Stimulated activated CD4-positive, alpha-beta T cell treated with anti-CD3 and anti-CD28 coated beads, Interleukin-4, amount 100 ng/mL, for 4 hours (primary cell): Measurements from ENCODE around the gene SLC39A2.
"Not testable (repeated sequence)": the region's sequence is repeated elsewhere in the genome, so short reads cannot be mapped to it uniquely, and the experiment has no call there.

Experiments used
- DNase-seq, 2 experiments: peaks; one replicate each; pipeline ENCODE4 v3.0.0-alpha.2; 2020

SLC39A2 gene, protein sequence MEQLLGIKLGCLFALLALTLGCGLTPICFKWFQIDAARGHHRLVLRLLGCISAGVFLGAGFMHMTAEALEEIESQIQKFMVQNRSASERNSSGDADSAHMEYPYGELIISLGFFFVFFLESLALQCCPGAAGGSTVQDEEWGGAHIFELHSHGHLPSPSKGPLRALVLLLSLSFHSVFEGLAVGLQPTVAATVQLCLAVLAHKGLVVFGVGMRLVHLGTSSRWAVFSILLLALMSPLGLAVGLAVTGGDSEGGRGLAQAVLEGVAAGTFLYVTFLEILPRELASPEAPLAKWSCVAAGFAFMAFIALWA

DNA sequence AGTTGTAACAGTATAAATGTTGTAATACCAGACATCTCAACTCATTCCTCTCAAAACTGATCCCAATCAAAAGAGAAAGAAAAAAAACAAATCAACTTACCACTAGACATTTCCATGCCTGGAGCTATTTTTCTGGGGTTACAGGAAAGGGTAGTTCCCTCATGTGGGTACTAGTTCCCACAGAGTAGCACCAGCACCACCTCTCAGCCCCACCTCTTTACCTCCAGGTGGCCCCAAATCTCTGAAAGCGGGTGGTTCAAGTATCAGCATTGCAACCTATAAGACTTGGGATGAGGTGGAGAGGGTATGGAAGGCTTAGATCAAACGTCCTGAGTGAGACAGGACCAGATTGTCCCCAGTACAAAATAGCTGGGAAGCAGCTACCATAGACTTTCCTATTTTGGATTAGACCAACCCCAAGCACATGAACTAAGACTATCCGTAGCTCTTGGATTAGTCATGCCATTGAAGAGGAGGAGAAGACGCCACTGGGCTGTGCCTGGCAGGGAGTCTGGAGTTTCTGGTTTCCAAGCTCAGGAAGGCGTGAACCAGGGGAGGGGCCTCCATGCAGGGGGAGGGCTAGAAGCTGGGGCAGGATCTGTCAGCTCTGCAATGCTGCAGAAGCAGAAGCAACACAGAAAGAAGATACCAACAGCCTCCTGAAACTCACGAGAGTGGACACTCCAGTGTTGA lies at the start of gene SLC39A2:
Gene SLC39A2, plus strand, starts transcription at position 620 of the 693 bp plus-strand sequence. CDS start 154 bp downstream, outside the sequence.
- no peak for DNase-seq

DNA sequence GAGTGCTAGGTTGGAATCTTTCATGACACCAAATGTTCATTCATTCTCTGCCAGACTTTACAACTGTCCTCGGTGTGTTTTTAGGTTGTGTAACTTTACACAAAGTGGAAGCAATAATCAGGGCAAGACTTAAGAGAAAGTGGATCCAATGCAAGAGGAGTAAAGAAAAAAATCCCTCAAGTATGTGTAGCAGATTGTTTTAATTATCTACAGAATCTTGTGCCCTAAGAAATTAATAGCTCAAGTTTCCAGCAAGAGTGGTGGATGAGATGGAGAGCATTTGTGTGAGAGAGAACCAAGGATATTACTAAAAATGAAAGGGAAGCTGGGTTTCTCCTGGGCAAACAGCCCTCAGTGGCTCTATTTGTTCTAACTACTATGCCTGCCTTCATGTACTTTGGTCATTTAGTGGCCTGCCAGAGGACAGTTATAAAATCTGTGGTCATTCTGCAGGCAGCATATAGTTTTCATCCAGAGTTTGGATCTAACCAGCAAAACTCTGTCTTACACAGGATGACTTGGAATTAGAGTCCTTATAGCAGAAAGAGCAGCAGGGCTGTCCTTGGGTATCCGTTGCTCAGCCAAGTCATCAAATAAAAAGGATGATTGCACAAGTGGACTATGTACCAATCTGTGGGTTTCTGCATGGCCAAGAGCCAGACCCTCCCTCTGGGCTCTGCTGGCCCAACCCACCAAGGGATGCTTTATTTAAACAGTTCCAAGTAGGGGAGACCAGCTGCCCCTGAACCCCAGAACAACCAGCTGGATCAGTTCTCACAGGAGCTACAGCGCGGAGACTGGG lies 44.2 kb upstream of the SLC39A2 start, which contains the start of gene RNASE2:
Gene RNASE2, plus strand, starts transcription at position 752 of the 802 bp plus-strand sequence. CDS start 285 bp downstream, outside the sequence.
- not testable (repeated sequence) for DNase-seq

DNA sequence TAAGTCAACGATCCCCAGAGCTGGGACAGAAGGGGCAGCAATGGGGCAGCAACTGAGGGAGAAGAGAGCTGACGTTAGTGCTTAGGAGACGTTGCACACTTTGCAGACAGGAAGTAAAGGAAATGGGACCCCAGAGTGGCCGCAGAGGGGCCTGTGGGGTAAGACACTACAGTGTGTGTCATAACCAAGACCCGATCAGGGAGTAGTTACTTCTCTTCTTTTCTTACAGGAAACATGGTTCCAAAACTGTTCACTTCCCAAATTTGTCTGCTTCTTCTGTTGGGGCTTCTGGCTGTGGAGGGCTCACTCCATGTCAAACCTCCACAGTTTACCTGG lies 43.6 kb upstream of the SLC39A2 start:
- not testable (repeated sequence) for DNase-seq

DNA sequence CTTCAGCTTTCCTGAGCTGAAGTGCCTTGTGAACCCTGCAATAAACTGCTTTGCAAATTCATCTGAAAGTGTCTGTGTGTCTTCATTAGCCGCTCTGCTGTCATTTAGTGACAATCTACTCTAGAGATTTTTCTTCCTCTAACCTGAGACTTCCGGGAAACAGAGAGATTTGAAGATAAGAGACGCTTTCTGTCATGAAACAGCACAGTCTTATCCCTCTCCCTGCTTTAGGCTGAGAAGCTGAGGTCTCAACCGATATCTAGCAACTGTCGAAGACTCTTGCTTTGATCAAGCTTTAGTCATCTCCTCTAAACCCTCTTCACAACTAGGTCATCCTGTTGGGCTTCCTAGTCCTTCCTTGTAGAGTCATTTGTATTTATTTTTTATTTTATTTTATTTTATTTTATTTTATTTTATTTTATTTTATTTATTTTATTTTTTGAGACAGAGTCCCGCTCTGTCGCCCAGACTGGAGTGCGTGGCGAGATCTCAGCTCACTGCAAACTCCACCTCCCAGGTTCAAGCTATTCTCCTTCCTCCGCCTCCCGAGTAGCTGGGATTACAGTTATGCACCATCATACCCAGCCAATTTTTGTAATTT lies 42.6 kb upstream of the SLC39A2 start:
- no peak for DNase-seq

DNA sequence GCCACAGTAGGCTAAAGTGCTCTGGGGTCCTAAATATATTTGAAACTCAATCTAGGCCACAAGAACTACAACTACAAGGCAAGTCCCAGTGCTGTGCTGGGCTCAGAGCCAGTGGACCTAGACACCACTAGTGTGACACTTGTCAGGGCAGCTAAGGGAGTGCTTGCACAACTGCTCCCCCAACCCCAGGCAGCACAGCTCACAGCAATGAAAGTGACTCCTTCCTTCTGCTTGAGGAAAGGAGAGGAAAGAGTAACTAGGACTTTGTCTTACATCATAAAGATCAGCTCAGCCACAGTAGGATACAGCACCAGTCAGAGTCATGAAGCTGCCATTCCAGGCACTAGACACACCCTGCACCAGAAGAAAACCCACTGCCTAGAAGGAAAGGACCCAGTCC lies 40.1 kb upstream of the SLC39A2 start:
- not testable (repeated sequence) for DNase-seq

DNA sequence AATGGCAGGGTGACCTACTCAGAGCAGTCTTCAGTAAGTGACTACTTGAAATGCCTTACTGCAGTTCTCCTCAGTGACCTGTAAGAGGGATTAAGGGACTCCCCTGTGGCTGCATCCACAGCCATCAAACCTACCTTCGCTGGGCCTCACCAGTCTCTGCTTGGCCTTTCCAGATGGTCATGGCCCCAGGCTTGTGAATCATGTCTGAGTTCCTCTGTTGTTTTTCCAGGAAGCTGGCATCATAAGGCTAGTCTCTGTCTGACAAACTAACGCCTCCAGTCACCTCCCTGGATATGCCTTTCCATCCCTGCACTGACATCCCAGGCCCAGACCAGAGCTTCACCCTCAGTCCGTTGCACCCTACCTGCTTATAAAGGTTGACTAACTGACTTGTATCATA lies 29.8 kb upstream of the SLC39A2 start:
- no peak for DNase-seq

DNA sequence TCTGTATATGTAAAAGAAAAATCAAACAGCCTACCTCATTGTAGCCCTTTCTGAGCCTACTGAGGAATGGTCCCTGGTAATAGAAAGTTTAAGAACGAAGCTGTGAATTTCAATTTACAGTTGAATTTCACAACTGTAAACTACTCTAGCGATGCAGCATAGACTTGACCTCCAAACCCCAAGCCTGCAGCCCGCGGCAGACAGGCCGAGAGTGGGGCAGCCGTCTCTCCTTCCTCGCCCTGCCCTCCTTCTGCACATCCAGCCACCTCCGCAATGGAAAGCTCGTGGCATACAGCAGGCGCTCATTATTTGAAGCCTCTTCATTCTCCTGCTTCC lies 28.5 kb upstream of the SLC39A2 start:
- DNase-seq, result no peak

DNA sequence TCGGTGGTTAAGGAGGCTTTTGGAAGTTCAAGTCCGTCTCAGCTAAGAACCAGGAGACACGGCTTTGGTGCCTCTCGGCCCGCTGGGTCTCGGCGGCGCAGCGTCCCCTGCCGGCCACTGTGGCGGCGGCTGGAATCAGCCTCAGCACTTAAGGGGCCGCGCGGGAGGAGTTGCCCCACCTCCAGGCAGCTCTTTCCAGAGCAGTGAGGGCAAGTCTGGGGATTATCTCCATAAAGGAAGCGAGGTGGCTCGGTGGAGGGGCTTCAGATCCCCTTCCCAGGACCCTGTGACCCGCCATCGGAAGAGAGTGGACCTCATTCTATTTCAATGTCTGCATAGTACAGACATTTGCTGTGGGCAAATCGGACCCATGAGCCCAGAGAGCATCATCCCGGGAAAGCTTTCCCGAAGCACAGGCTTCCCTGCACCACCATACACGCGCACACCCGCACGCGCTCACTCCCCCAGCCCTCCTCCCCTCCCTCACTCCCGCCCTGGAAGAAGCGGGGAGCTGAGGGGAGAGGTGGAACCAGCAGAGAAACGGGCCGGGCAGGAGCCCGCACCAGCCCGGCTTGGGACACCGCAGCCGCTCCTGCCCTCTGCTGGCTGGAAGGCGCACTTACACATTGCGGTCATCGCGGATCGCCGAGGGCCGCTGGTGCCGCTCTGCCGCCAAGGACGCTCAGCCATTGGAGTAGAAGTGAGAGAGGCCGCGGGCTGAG lies 27.9 kb upstream of the SLC39A2 start:
- DNase-seq, result peak; percentile 65 to 78

DNA sequence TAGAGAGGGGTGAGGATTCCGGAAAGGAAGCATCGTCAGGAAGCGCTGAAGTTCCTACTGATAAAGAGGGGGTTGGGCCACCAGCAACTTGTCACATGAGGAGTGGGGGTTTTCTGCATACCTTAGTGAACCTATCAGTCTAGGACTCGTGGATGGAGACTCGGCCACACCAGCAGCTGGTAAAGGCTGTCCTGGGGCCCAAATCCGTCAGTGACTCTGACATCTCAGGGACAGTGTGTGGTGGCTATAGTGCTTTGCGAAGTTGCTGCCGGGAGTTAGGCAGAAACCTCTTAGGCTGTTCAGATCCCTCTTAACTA lies 27.4 kb upstream of the SLC39A2 start:
- no peak for DNase-seq

DNA sequence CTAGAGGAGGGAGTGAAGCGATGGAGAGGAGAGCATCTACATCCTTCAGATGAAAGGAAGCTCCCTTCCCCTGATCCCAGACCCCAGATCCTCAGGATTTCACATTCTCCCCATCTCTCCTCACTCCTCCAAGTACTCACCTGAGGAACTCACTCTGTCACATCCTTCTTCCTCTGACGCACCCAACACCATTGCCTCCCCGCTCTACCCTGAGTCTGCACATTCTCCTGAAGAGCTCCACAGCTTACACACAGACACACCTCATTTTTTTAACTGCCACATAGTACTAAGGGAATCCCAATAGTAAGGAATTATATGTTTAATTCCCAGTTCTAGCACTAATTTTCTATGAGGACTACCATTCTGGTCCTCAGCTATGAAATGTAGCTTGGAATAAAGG lies 25.6 kb upstream of the SLC39A2 start:
- no peak for DNase-seq

DNA sequence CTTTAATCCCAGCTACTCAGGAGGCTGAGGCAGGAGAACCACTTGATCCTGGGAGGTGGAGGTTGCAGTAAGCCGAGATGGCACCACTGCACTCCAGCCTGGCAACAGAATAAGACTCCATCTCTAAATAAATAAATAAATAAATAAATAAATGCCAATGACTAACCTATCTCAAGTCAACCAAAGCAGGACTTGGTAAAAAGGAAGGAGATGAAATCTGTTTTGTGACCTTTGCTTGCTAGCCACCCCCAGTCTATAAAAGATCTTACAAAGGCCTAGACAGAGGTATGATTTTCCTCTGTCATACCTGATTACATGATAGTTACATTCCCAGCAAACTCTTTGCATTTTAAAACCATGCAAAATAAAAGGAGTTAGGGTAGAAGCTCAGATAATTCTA lies 22.8 kb upstream of the SLC39A2 start:
- no peak for DNase-seq

DNA sequence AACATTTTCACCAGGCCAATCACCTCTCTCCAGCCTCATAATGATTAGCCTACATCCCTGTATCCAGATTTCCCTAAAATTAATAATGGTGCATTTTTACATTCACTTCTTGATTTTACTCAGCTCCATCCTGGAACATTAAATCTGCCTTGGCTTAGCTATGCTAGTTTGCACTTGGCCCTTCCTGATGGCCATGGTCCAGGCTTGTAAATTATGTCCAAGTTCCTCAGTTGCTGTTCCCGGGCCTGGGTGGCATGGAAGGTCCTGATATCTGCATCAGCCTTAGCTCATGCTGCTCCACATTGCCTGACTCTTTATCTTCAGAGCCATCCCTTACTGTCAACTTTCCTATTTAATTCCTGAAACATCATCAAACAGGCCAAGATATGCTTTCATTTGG lies 20.4 kb upstream of the SLC39A2 start:
- no peak for DNase-seq

DNA sequence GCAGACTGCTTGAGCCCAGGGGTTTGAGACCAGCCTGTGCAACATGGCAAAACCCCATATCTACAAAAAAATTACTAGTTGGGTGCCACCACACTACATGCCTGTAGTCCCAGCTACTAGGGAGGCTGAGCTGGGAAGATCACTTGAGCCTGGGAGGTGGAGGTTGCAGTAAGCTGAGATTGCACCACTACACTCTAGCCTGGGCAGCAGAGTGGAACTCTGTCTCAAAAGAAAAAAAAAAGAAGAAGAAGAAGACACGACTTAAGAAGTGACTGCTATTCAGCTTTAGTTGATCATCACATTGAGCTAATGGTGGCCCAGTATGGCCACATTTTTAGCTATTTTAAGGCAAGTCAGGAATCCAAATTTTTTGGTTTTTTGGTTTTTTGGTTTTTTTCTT lies 18.2 kb upstream of the SLC39A2 start:
- no peak for DNase-seq

DNA sequence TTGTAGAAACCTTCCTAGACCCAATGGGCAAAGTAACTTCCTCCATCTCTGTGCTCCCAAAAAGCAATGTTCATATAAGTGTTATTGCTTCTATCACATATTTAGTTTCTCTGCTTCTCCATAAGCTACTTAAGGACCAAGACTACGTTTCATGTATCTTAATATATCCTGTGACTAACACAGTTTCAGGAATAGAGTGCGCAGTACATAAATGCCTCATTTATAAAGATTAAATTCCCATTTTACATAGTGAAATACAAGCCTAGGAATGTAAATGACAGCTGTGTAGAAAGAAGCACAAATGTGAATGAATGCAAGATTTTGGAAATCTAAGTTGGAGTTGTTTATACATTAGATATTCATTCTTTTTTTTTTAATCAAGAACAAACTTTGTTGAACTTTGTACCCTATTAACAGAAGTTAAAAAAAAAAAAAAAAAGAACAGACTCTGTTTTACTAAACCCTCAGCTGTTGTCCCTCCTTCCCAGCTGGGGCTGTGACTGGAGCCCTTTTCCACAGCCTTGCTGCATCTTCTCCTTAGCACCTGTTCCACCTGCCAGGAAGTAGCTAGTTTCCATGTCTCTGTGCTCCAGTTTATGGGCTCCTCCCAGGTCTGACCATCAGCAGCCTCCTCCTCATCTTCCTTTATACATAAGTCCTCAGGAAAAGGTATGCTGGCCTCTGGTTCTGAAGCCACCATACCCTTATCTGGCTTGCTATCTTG lies 16.3 kb upstream of the SLC39A2 start:
- no peak for DNase-seq

DNA sequence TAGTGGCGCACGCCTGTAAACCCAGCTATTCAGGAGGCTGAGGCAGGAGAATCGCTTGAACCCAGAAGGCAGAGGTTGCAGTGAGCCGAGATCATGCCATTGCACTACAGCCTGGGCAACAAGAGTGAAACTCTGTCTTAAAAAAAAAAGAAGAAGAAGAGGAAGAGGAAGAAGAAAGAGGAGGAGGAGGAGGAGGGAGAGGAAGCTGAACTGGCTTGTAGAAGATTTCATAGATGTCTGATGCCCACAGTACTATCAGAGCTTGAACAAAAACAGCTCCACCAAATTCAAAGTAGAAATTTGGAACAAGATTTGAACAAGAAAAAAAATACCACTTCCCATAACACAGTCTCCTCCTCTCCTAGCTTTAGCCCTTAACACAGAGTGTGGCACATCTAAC lies 13.4 kb upstream of the SLC39A2 start:
- not testable (repeated sequence) for DNase-seq

DNA sequence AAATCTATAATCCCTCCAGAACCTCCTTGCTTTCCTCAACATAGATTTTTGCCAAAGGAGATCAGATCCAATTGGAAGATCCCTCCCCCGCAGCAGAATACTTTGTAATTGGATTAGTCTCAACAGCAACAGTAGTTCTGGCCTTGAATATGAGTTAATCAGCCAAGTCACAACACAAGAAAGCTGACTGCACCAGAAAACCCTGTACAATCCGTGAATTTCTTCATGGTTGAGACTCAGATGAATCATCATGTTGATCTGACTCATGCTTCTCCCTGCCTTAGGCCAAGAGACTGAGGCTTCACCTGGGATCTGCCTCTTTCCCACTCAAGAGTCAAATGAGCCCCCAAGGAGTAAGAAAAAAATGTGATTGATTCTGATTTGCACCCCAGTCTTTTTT lies 12.3 kb upstream of the SLC39A2 start:
- no peak for DNase-seq

DNA sequence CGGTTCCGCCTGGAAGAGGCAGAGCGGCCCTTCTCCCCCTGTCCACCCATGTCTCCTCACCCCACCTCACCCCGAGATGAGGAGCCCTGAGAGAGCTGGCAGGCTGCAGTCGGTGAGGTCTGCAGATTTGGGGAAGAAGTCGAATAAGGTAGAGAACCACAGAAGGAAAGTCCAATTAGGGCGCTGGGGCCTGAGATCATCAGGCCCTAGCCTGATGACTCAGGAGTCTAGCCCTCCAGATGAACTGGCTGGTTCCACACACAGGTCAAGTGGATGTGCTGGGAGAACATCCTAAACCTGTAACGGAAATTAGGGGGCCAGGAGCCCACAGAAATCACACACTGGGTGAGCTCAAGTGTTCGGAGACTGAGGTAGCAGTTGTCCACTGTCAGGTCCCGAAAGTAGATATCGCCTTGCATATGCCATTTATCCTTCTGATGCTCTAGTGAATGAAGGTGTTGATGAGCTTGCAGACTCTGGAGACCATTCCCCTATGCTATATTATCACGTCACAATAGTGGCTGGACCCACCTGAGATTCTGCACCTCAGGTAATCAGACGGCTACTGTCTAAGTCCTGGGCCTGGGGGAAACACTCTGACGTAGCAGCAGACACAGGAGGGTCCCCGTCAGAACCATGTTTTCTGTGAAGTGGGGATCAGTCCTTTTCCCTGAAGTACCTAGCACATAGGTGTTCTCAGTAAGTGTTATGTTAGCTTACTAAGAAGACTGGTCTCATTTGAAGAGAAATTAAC lies 10.2 kb upstream of the SLC39A2 start:
- DNase-seq, result no peak

DNA sequence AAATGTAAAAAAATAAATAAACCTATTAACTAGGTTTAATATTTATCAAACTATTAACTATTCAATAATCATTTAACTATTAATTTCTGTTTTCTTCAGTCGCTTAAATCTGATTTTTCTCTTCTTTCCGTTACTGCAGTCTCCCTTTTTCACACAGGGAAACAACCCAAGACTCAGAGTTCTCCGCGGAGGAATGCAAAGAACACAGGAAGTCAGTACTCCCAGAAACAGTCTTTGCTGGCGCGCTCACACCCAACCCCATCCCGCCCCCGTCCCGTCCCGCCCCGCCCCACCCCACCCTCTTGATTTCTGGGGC lies 9.7 kb upstream of the SLC39A2 start:
- no peak for DNase-seq

DNA sequence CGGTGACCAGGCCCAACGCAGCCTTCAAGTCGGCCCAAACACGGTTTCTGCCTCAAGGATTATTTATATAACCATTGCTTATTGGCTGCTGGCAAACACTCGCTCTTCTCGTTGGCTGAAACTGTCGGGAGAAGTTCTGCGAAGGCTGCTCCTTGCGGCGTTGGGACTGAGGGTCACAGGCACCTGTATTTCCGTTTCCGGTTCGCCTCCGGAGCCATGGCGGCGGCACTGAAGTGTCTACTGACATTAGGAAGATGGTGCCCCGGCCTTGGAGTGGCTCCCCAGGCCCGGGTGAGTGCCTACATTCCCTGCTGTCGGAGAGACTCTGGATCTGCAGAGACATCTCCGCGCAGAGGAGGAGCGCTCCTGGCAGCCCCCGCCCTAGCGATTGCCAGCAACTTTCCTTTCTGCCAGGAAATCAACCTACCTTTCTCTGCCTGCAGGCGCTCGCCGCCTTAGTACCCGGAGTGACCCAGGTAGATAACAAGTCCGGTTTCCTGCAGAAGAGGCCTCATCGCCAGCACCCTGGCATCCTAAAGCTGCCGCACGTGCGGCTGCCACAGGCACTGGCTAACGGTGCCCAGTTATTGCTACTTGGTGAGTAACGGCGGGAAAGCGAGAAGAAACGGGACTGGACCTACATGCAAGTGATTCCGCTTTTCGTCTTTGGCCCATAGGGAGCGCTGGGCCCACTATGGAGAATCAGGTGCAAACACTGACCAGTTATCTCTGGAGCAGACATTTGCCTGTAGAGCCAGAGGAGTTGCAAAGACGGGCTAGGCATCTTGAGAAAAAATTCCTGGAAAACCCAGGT lies 9.1 kb upstream of the SLC39A2 start, which contains the start of gene METTL17:
Gene METTL17, plus strand, starts transcription at position 194 of the 814 bp plus-strand sequence. Its CDS starts 23 bp downstream, at position 217.
- DNase-seq, result peak; percentile 77 to 79

DNA sequence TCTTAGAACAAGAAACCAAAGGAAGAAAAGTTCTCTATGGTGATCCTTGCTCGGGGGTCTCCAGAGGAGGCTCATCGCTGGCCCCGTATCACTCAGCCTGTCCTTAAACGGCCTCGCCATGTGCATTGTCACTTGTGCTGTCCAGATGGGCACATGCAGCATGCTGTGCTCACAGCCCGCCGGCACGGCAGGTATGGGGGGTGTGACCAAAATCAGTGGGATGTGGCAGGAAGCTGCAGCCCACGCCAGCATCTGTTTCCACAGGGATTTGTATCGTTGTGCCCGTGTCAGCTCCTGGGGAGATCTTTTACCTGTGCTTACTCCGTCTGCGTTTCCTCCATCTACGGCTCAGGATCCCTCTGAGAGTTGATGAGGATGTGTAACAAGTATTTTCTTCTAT lies 2.6 kb upstream of the SLC39A2 start:
- DNase-seq, result no peak

DNA sequence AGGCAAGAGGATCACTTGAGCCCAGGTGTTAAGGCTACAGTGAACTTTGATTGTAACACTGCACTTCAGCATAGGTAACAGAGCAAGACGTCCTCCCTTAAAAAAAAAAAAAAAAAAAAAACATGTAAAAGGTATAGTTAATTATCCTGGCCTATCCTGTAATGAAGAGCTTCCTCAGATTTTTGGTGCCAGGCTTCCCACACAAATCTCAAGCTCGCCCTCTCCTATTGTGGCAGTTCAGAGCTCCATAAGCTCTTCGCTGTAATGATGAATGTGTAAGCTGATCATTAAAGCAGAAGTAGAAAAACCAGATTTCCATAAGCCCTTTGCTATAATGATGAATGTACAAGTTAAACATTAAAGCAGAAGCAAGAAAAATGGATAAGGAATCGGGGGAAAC lies 2.0 kb upstream of the SLC39A2 start:
- DNase-seq, result no peak
